Nephron progenitor cell (in vitro differentiated cells): ENCODE measurements around the gene UTP4.

Experiments used
- DNase-seq: peaks from one replicate; pipeline ENCODE4 v3.0.0; 2021
- H3K27ac Mint-ChIP-seq: 2 replicates; pipeline ENCODE4 v1.8.0; 2021; ENCODE audit warnings: mild to moderate bottlenecking, moderate library complexity, mixed read lengths
- H3K27me3 Mint-ChIP-seq: 2 replicates; pipeline ENCODE4 v1.8.0; 2021; ENCODE audit warnings: mild to moderate bottlenecking, low read depth, mixed read lengths; ENCODE audit not compliant: poor library complexity
- H3K36me3 Mint-ChIP-seq: 2 replicates; pipeline ENCODE4 v1.8.0; 2021; ENCODE audit warnings: low read depth, mixed read lengths
- H3K4me1 Mint-ChIP-seq: 2 replicates; pipeline ENCODE4 v1.8.0; 2021; ENCODE audit warnings: mixed read lengths
- H3K4me3 Mint-ChIP-seq: 2 replicates; pipeline ENCODE4 v1.8.0; 2021; ENCODE audit warnings: mild to moderate bottlenecking, moderate library complexity, mixed read lengths
- H3K9me3 Mint-ChIP-seq: 2 replicates; pipeline ENCODE4 v1.8.0; 2021; ENCODE audit warnings: mild to moderate bottlenecking, moderate library complexity, mixed read lengths
- TF ChIP-seq, protein P1 (sequence below): fragments of 200-600 bp; sonication (generic); IDR thresholded peaks from 2 replicates; pipeline ENCODE4 v1.5.0; 2021; ENCODE audit warnings: antibody characterized with exemption

UTP4 gene

DNA sequence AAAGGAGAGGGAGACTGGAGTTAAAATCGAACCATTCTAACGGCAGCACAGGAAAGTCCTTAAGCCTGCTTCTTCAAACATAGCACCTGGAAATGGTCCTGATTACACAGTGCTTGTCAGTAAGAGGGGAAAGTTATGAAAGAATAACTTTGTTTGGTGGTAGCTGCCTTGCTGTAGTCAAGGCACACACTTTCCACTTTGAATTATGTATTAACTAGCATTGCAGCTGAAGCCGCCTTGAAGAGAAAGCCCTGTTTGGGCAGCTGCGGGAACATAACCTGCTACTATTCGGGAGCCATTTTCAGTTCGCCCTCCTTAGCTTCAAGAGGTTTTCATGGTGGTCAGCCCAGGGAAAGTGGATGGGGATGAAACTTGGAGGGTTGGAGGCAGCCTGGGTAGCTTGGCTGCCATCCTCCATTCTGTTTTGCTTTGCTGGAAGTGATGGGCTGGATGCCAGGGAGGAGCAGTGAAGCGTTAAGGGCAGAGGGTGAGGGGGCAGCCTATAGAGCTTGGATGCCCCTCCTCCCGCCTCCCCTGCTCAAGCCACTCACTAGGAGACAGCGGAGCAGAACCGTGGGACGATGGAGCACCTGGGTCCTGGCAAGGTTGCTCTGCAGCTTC is 32.3 kb upstream of the UTP4 start:
- H3K9me3 Mint-ChIP-seq: no peaks in the 10 kb centered on the region
- H3K36me3 Mint-ChIP-seq: no peaks in the 10 kb centered on the region
- H3K4me3 Mint-ChIP-seq: peak overlapping the region; percentile 19
- peaks cover 25% of the 10 kb centered on the region for H3K27me3 Mint-ChIP-seq
- H3K27ac Mint-ChIP-seq: no peak overlapping the region
- DNase-seq: no peak
- H3K4me1 Mint-ChIP-seq: peaks cover 35% of the 10 kb centered on the region
- TF ChIP-seq, protein P1, sequence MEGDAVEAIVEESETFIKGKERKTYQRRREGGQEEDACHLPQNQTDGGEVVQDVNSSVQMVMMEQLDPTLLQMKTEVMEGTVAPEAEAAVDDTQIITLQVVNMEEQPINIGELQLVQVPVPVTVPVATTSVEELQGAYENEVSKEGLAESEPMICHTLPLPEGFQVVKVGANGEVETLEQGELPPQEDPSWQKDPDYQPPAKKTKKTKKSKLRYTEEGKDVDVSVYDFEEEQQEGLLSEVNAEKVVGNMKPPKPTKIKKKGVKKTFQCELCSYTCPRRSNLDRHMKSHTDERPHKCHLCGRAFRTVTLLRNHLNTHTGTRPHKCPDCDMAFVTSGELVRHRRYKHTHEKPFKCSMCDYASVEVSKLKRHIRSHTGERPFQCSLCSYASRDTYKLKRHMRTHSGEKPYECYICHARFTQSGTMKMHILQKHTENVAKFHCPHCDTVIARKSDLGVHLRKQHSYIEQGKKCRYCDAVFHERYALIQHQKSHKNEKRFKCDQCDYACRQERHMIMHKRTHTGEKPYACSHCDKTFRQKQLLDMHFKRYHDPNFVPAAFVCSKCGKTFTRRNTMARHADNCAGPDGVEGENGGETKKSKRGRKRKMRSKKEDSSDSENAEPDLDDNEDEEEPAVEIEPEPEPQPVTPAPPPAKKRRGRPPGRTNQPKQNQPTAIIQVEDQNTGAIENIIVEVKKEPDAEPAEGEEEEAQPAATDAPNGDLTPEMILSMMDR: no peak

DNA sequence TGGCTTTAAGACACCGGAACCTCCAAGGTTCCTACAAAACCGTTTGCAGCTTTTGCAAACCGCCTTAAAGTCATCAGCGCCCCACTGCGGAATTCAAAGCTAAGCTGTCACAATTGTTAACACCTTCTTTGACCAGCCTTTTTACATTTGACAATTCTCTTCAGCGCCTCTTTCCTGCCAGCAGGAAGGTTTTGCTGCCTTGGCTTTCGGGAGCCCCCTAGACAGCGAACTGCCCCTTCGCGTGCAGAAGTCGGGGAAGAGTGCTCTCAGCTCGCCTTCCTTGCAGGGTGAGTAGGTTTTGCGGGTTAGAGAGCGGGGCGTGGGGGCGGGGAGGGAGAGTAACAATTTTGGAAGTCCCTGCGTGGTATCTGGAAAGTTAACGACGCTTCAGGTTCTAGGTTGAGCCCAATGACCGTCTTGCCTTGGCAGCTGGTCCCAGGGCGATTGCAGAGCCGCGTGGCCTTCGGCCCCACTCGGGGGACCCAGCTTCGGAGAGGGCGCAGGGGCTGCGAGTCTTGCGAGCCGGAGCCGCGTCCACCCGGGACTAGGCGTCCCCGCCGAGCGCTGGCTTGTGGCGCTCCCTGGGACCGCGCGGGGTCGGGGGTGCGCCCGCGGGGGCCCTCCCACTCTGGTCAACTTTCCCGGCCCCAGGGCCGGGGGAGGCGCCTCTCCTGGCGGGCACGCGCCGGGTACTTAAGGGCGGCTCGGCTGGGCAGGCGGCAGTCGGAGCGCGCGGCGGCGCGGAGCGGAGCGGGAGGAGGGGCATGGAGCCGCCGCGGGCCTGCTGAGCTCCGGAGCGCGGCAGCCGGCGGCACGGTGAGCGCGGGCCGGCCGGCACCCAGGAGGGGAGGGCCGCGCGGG is 26.7 kb upstream of the UTP4 start, which contains the start of gene HAS3:
Gene HAS3, plus strand, starts transcription at position 153 of the 861 bp plus-strand sequence. CDS start 3,743 bp downstream, outside the sequence.
- peak; percentile 84 for DNase-seq
- Mint-ChIP-seq H3K4me1 (peaks cover 48% of the 10 kb centered on the region), H3K27me3 (peaks cover 39% of the 10 kb centered on the region), H3K9me3 (no peaks in the 10 kb centered on the region), H3K4me3 (peak within 1 kb of the TSS; percentile 90), H3K36me3 (peaks cover 13% of the 10 kb centered on the region), H3K27ac (no peak within 1 kb of the TSS)
- TF ChIP-seq, protein P1: no peak

DNA sequence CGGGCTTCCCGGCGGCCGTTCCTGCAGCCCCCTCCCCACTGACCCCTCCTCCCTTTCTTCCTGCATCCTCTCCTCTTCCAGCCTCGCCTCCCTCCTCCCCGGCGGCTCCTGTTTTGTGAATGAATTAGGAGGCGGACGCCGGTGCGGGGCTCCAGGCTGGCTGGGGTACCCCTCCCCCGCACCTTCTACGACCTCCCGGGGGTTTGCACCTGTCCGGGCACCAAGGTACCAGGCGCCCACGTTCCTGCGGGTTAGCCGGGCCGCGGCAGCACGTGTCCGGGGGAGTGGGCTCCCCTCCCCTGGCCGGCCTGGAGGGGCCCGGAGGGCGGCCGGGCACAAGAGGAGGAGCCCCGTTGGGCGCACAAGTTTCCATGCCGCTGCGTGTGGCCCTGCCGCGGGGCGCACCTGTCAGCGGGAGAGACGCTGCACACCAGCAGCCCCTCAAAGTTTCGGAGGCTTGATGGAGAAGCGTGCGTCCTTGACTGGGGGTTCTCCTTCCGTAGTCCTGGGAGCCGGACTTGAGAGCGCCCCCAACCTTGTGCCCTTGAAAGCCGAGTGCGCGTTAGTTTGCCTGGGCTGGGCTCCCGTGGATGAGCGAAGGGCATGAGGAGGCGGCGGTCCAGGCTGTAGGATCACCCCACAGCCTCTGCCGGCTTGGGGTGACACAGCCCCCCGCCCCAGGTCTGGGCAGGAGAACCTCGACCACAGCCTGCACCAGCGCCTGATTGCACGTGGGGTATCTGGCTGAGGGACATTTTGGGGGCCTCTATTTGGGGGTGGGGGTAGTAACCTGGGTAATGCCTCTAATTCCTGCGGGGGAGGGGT is 25.7 kb upstream of the UTP4 start:
- Mint-ChIP-seq H3K36me3 (peaks cover 14% of the 10 kb centered on the region), H3K9me3 (no peaks in the 10 kb centered on the region), H3K27ac (no peak overlapping the region), H3K4me3 (peak overlapping the region; percentile 83), H3K27me3 (peaks cover 33% of the 10 kb centered on the region), H3K4me1 (peaks cover 38% of the 10 kb centered on the region)
- TF ChIP-seq, protein P1: no peak
- peak; percentile 50 for DNase-seq

DNA sequence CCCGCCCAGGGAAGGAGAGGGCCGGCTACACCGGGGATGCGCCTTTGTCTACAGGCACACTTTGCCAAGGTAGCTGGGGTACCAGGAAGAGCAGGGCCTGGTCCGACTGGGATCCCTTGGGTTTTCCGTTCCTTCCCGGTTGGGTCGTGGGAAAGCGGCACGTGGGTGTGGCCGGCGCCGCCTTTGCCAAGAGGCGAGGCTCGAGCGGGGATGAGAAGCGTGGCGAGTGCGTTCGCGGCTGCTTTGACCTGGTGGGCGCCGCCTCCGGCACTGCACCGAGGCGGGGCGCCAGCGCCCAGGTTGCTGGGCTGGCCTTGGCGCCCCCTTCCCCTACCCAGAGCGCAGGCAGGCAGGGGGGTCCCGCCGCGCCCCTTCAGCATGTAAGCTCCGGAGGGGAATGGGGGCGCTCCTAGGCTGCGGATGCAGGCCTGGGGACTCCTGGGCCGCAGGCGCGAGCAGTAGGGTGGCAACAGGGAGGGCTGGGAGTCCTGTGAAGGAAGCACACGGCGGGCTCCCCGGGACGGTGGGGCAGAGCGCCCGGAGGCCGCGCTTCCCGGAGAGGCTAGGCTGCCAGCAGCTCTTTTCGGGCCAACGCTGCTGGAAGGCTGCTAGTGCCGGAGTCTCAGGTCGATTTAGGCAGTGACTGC is 25.0 kb upstream of the UTP4 start:
- H3K27me3 Mint-ChIP-seq: peaks cover 29% of the 10 kb centered on the region
- peak overlapping the region; percentile 83 for H3K4me3 Mint-ChIP-seq

More for the DNA sequence above, 25.0 kb upstream of the UTP4 start:
- DNase-seq: peak; percentile 59
- TF ChIP-seq, protein P1: no peak
- H3K9me3 Mint-ChIP-seq: no peaks in the 10 kb centered on the region
- peaks cover 34% of the 10 kb centered on the region for H3K4me1 Mint-ChIP-seq
- H3K27ac Mint-ChIP-seq: no peak overlapping the region
- H3K36me3 Mint-ChIP-seq: peaks cover 14% of the 10 kb centered on the region
